GM15510 (cell line): ENCODE data around the gene PVALEF.

ENCODE experiments used
- POLR2A ChIP-seq: IDR thresholded peaks from 3 replicates; pipeline ENCODE4 v1.6.1; 2011; ENCODE audit warnings: borderline replicate concordance; ENCODE audit not compliant: insufficient read length; ENCODE audit errors: extremely low read depth

PVALEF gene

GRCh38 chr17:81125573-81126081 lies 39.7 kb upstream of the PVALEF start:
- no peak for TF ChIP-seq POLR2A

GRCh38 chr17:81126281-81127132 lies 38.8 kb upstream of the PVALEF start:
- no peak for TF ChIP-seq POLR2A

- TF ChIP-seq POLR2A: no peak
Observed at GRCh38 chr17:81127133-81127455, 38.2 kb upstream of the PVALEF start.

GRCh38 chr17:81127526-81128177 lies 37.7 kb upstream of the PVALEF start:
- no peak for TF ChIP-seq POLR2A

- TF ChIP-seq POLR2A: no peak
Observed at GRCh38 chr17:81128338-81128737, 37.0 kb upstream of the PVALEF start.

- no peak for TF ChIP-seq POLR2A
Observed at GRCh38 chr17:81128774-81129173, 36.5 kb upstream of the PVALEF start.

GRCh38 chr17:81129289-81129688 lies 36.0 kb upstream of the PVALEF start:
- TF ChIP-seq POLR2A: no peak

- TF ChIP-seq POLR2A: no peak
Observed at GRCh38 chr17:81129711-81130367, 35.5 kb upstream of the PVALEF start.

- TF ChIP-seq POLR2A: no peak
Observed at GRCh38 chr17:81130385-81131361, 34.6 kb upstream of the PVALEF start.

GRCh38 chr17:81131486-81132196 lies 33.7 kb upstream of the PVALEF start:
- no peak for TF ChIP-seq POLR2A

- TF ChIP-seq POLR2A: no peak
Observed at GRCh38 chr17:81132197-81132540, 33.1 kb upstream of the PVALEF start.

- no peak for TF ChIP-seq POLR2A
Observed at GRCh38 chr17:81132770-81133723, 32.3 kb upstream of the PVALEF start.

GRCh38 chr17:81134064-81134781 lies 31.1 kb upstream of the PVALEF start:
- no peak for TF ChIP-seq POLR2A
